ENCODE results near the gene DNASE1L3.

- TF ChIP-seq SP1 (IDR thresholded peaks at IDR 0.05) (no peak), FOXK2 (IDR thresholded peaks at IDR 0.05) (no peak), SUZ12 (IDR thresholded peaks at IDR 0.05) (no peak), TARDBP (IDR thresholded peaks at IDR 0.05) (no peak), ARNT (IDR thresholded peaks at IDR 0.05) (no peak), BHLHE40 (IDR thresholded peaks at IDR 0.05; ENCODE audit: borderline replicate concordance) (no peak), ELF4 (IDR thresholded peaks at IDR 0.05) (no peak), FOXM1 (IDR thresholded peaks at IDR 0.05; ENCODE audit: borderline replicate concordance) (no peak), L3MBTL2 (conservative IDR thresholded peaks at IDR 0.05) (no peak), HDGF (IDR thresholded peaks at IDR 0.05; ENCODE audit: borderline replicate concordance) (no peak), CTBP1 (IDR thresholded peaks at IDR 0.05; ENCODE audit: borderline replicate concordance) (no peak)
Measured at GRCh38 chr3:58250093-58250707, 39.4 kb upstream of the DNASE1L3 start.
